HL-60 (cell line): ENCODE measurements around the gene SCN3A.

ENCODE experiments used
- DNase-seq, 2 experiments: peaks; one replicate each; pipeline ENCODE4 v3.0.0-alpha.2; 2010 to 2020; ENCODE audit warnings: low read depth in 1 of 2, low spot score in 1 of 2
- H3K27ac ChIP-seq: fragments of 250-450 bp; sonication (Bioruptor Pico); replicated peaks from 2 replicates; pipeline ENCODE4 v1.5.1; 2020; ENCODE audit warnings: mild to moderate bottlenecking, moderate library complexity
- H3K27me3 ChIP-seq: fragments of 250-450 bp; sonication (Bioruptor Pico); 2 replicates; pipeline ENCODE4 v1.5.1; 2021; ENCODE audit warnings: mild to moderate bottlenecking, moderate library complexity; ENCODE audit not compliant: insufficient read depth, poor library complexity, severe bottlenecking
- H3K4me3 ChIP-seq: replicated peaks from 2 replicates; pipeline ENCODE4 v1.5.1; 2011; ENCODE audit warnings: mild to moderate bottlenecking, control low read depth, low read length; ENCODE audit not compliant: insufficient read depth
- CTCF ChIP-seq: IDR thresholded peaks from one replicate; pipeline ENCODE4 v1.5.1; 2011; ENCODE audit warnings: low read length, control low read depth, inconsistent platforms; ENCODE audit not compliant: insufficient read depth
- GABPA ChIP-seq: IDR thresholded peaks from 2 replicates; pipeline ENCODE4 v1.6.1; 2012; ENCODE audit warnings: low read depth
- POLR2AphosphoS5 ChIP-seq: IDR thresholded peaks from 2 replicates; pipeline ENCODE4 v1.6.1; 2012; ENCODE audit warnings: low read depth
- REST ChIP-seq: IDR thresholded peaks from 2 replicates; pipeline ENCODE4 v1.6.1; 2012; ENCODE audit warnings: low read depth; ENCODE audit not compliant: insufficient replicate concordance
- SPI1 ChIP-seq: IDR thresholded peaks from 2 replicates; pipeline ENCODE4 v1.6.1; 2012; ENCODE audit warnings: low read depth, mild to moderate bottlenecking, borderline replicate concordance

SCN3A gene

GRCh38 chr2:165214093-165214492 lies 10.2 kb upstream of the SCN3A start:
- no peak overlapping the region for H3K4me3 ChIP-seq
- DNase-seq = no peak
- TF ChIP-seq POLR2AphosphoS5 (no peak), GABPA (no peak), REST (no peak), SPI1 (no peak), CTCF (no peak)
- no peak overlapping the region for H3K27ac ChIP-seq
- no peaks in the 10 kb centered on the region for H3K27me3 ChIP-seq

- Histone ChIP-seq H3K4me3 (no peak overlapping the region), H3K27me3 (no peaks in the 10 kb centered on the region), H3K27ac (no peak overlapping the region)
- DNase-seq = no peak
- no peak for TF ChIP-seq CTCF
- TF ChIP-seq GABPA = no peak
- TF ChIP-seq REST = no peak
- no peak for TF ChIP-seq POLR2AphosphoS5
- TF ChIP-seq SPI1 = no peak
Observed at GRCh38 chr2:165208094-165208493, 4.2 kb upstream of the SCN3A start.

- DNase-seq = no peak
- Histone ChIP-seq H3K4me3 (no peak overlapping the region), H3K27ac (no peak overlapping the region), H3K27me3 (no peaks in the 10 kb centered on the region)
- TF ChIP-seq SPI1 = no peak
- no peak for TF ChIP-seq GABPA
- TF ChIP-seq REST = no peak
- no peak for TF ChIP-seq POLR2AphosphoS5
- TF ChIP-seq CTCF = no peak
Observed at GRCh38 chr2:165205865-165206264, 2.0 kb upstream of the SCN3A start.
